Neural cell (in vitro differentiated cells): ENCODE results near the gene DHX16. TPM values are rescaled to one million over a fixed set of nuclear protein-coding genes. Genes with fewer than 3 reads are reported as not detected.

ENCODE experiments used
- H2AFZ ChIP-seq: fragments of 200-600, 300-800 bp; sonication (generic), shearing (Covaris generic); 2 replicates; pipeline ENCODE4 v1.6.0; 2014; ENCODE audit warnings: low read depth, mild to moderate bottlenecking, antibody characterized with exemption, low read length, moderate library complexity
- H3F3A ChIP-seq: fragments of 200-600 bp; shearing (Covaris generic); 2 replicates; pipeline ENCODE4 v1.6.1; 2016; ENCODE audit warnings: mild to moderate bottlenecking, moderate library complexity, mixed read lengths, antibody characterized with exemption, low read length; ENCODE audit not compliant: insufficient read depth, poor library complexity, severe bottlenecking
- H3K27ac ChIP-seq: fragments of 200-600, 300-800 bp; sonication (generic), shearing (Covaris generic); 2 replicates; pipeline ENCODE4 v1.5.1; 2014; ENCODE audit warnings: mild to moderate bottlenecking, low read length, moderate library complexity
- H3K27me3 ChIP-seq: fragments of 300-800, 200-600 bp; sonication (generic), shearing (Covaris generic); 2 replicates; pipeline ENCODE4 v1.6.0; 2014; ENCODE audit warnings: mild to moderate bottlenecking, low read depth, low read length, moderate library complexity; ENCODE audit not compliant: insufficient read depth
- H3K36me3 ChIP-seq: fragments of 300-800, 200-600 bp; sonication (generic), shearing (Covaris generic); 2 replicates; pipeline ENCODE4 v1.5.1; 2014; ENCODE audit warnings: mild to moderate bottlenecking, antibody characterized with exemption, low read length, moderate library complexity; ENCODE audit not compliant: insufficient read depth
- H3K4me2 ChIP-seq: fragments of 300-800, 200-600 bp; sonication (generic), shearing (Covaris generic); 2 replicates; pipeline ENCODE4 v1.6.0; 2014; ENCODE audit warnings: mild to moderate bottlenecking, low read length
- H3K4me3 ChIP-seq: fragments of 300-800, 200-600 bp; sonication (generic), shearing (Covaris generic); 2 replicates; pipeline ENCODE4 v1.5.1; 2014; ENCODE audit warnings: mild to moderate bottlenecking, low read length, moderate library complexity
- H3K79me2 ChIP-seq: fragments of 200-600 bp; shearing (Covaris generic); replicated peaks from 2 replicates; pipeline ENCODE4 v1.6.0; 2014; ENCODE audit warnings: mild to moderate bottlenecking, low read length, moderate library complexity; ENCODE audit not compliant: insufficient read depth
- H3K9ac ChIP-seq: fragments of 300-800, 200-600 bp; sonication (generic), shearing (Covaris generic); 2 replicates; pipeline ENCODE4 v1.6.1; 2016; ENCODE audit warnings: mild to moderate bottlenecking, low read length, mixed read lengths
- H3K9me2 ChIP-seq: fragments of 200-600 bp; shearing (Covaris generic); 2 replicates; pipeline ENCODE4 v1.6.1; 2016; ENCODE audit warnings: mild to moderate bottlenecking, low read length, mixed read lengths; ENCODE audit not compliant: insufficient read depth
- H3K9me3 ChIP-seq: fragments of 200-600, 300-800 bp; sonication (generic), shearing (Covaris generic); 2 replicates; pipeline ENCODE4 v1.6.1; 2016; ENCODE audit warnings: mild to moderate bottlenecking, mixed run types, low read length, moderate library complexity, mixed read lengths
- H4K20me1 ChIP-seq: fragments of 200-600 bp; shearing (Covaris generic); 2 replicates; pipeline ENCODE4 v1.6.1; 2016; ENCODE audit warnings: mild to moderate bottlenecking, mixed run types; ENCODE audit not compliant: insufficient read depth
- CTCF ChIP-seq: fragments of 450-650 bp; IDR thresholded peaks from 2 replicates; pipeline ENCODE4 v1.5.1; 2014; ENCODE audit warnings: antibody characterized with exemption, mild to moderate bottlenecking, moderate library complexity; ENCODE audit not compliant: poor library complexity, severe bottlenecking
- EZH2 ChIP-seq: fragments of 200-600, 300-800 bp; shearing (Covaris generic), sonication (generic); IDR thresholded peaks from 2 replicates; pipeline ENCODE4 v1.6.1; 2014; ENCODE audit warnings: antibody characterized with exemption, low read length, borderline replicate concordance, mild to moderate bottlenecking; ENCODE audit not compliant: insufficient read depth, poor library complexity, severe bottlenecking
- POLR2AphosphoS5 ChIP-seq: IDR thresholded peaks from 2 replicates; pipeline ENCODE4 v1.6.1; 2012
- RAD21 ChIP-seq: fragments of 450-650 bp; conservative IDR thresholded peaks from 2 replicates; pipeline ENCODE4 v1.6.1; 2014; ENCODE audit warnings: antibody characterized with exemption, mild to moderate bottlenecking, moderate library complexity
- REST ChIP-seq: IDR thresholded peaks from 2 replicates; pipeline ENCODE4 v1.6.1; 2012; ENCODE audit warnings: borderline replicate concordance
- polyA plus RNA-seq: library from polyadenylated mRNA; depleted of rRNA; stranded (reverse); fragments of >200 nt; gene quantifications from 2 replicates; pipeline ENCODE4 v1.2.3, GENCODE V29; 2014

Gene DHX16
- polyA plus RNA-seq, 1 donor from 2014 or later = 29.1 TPM

- Histone ChIP-seq H3K36me3 (no peaks in the 10 kb centered on the region), H4K20me1 (peaks cover 46% of the 10 kb centered on the region), H2AFZ (no peak overlapping the region), H3K9ac (peak overlapping the region; percentile 100), H3K27ac (no peak overlapping the region), H3K79me2 (peaks cover 79% of the 10 kb centered on the region), H3K9me3 (no peaks in the 10 kb centered on the region), H3F3A (no peaks in the 10 kb centered on the region), H3K4me2 (peak overlapping the region; percentile 94), H3K4me3 (peak overlapping the region; percentile 99), H3K9me2 (no peaks in the 10 kb centered on the region), H3K27me3 (no peaks in the 10 kb centered on the region)
- TF ChIP-seq RAD21 (no peak), CTCF (no peak), POLR2AphosphoS5 (no peak)
Observed at GRCh38 chr6:30683183-30683979, 10.6 kb upstream of the DHX16 start.

DNA sequence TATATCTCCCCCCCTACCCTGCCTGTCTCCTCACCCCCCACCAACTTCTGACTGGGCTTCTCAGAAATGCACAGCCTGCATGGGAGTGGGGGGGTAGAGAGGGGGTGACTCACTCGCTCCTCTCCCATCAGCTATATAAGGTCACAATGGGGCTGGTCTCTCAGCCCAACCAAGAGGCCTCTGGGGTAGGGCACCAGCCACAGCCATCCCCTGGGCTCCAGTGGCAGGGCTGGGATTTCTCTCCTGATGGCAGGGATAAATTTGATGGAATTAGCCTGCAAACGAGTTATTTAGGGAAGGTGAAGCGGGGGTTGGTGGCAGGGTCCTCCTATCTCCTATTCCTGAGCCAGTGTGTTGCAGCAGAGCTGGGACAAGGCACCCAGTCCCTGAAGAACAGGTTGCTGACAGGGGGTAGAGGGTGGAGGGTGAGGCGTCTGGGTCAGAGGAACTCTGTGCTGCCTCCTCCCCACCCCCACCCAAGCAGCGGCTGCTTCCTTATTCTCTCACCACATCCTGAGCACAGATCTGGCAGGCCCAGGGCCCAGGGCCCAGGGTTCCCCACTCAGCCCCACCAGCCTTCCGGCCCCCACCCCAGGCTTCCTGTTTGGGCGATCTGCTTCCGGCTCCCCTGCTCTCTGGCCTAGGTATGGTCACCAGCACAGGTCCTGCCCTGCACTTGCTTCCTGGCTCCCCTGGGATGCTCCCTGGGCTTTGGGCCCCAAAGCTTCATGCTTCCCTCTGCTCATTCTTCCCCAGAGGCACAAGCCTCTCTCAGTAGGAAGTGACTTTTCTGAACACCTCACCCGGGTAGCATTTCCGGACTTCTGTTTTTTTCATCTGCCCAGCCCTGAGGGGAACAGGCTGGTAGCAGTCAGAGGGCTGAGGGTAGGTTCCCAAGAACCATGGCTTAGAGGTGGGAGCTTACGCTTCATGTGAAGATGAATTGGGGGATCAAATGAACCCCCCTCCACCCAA lies 9.6 kb upstream of the DHX16 start:
- Histone ChIP-seq H3K27ac (no peak overlapping the region), H4K20me1 (peaks cover 46% of the 10 kb centered on the region)

More for the DNA sequence above, 9.6 kb upstream of the DHX16 start:
- Histone ChIP-seq H3K9ac (peak overlapping the region; percentile 100), H2AFZ (no peak overlapping the region), H3F3A (no peaks in the 10 kb centered on the region), H3K9me3 (no peaks in the 10 kb centered on the region), H3K9me2 (no peaks in the 10 kb centered on the region), H3K4me2 (peak overlapping the region; percentile 94), H3K4me3 (peak overlapping the region; percentile 99), H3K79me2 (peaks cover 69% of the 10 kb centered on the region), H3K36me3 (no peaks in the 10 kb centered on the region), H3K27me3 (no peaks in the 10 kb centered on the region)
- TF ChIP-seq POLR2AphosphoS5 (no peak), REST (no peak), RAD21 (no peak), EZH2 (no peak), CTCF (no peak)
